Cardiac muscle cell (in vitro differentiated cells and primary cell): ENCODE measurements around the gene TAPT1. TPM values are rescaled to one million over a fixed set of nuclear protein-coding genes. Genes with fewer than 3 reads are reported as not detected.

Experiments used
- DNase-seq, 2 donors: peaks; one replicate each; pipeline versions ENCODE4 v3.0.0 to v3.0.0-alpha.2; 2010 to 2017; ENCODE audit warnings: low read depth in 1 of 2, low spot score in 1 of 2
- H3K27ac ChIP-seq: fragments of 200-600 bp; sonication (generic); 2 replicates; pipeline ENCODE4 v1.5.1; 2016
- H3K27me3 ChIP-seq: fragments of 200-600 bp; sonication (generic); 2 replicates; pipeline ENCODE4 v1.6.0; 2016; ENCODE audit warnings: control low read depth
- H3K36me3 ChIP-seq: fragments of 200-600 bp; sonication (generic); 2 replicates; pipeline ENCODE4 v1.5.1; 2016; ENCODE audit warnings: control low read depth
- H3K4me1 ChIP-seq: fragments of 200-600 bp; sonication (generic); 2 replicates; pipeline ENCODE4 v1.8.1; 2017; ENCODE audit warnings: low read depth, mild to moderate bottlenecking, mixed run types
- H3K4me3 ChIP-seq: fragments of 200-600 bp; sonication (generic); 2 replicates; pipeline ENCODE4 v1.5.1; 2016; ENCODE audit warnings: mild to moderate bottlenecking
- H3K9me3 ChIP-seq: fragments of 200-600 bp; sonication (generic); 2 replicates; pipeline ENCODE4 v1.5.1; 2017; ENCODE audit warnings: low read depth, mild to moderate bottlenecking, control low read depth
- CTCF ChIP-seq: IDR thresholded peaks from 2 replicates; pipeline ENCODE4 v1.5.1; 2012; ENCODE audit warnings: low read depth, mild to moderate bottlenecking, low read length
- polyA plus RNA-seq: library from polyadenylated mRNA; unstranded; fragments of >200 nt; fragmentation: Nextera tagmentation; extraction: Ambion mirVana; gene quantifications from 2 replicates; pipeline ENCODE4 v1.2.1, GENCODE V29; 2016
- total RNA-seq: library from RNA; depleted of rRNA; stranded (reverse); fragments of >200 nt; gene quantifications from 2 replicates; pipeline ENCODE4 v1.2.3, GENCODE V29; 2016

The TAPT1 gene
- total and polyA plus RNA-seq, 2 experiments from 2014 or later, result 9.8 to 16.9 TPM

GRCh38 chr4:16222957-16223527 is 3.2 kb downstream of the TAPT1 start:
- DNase-seq, result peak in 1 of 2 donors; percentile 24
- Histone ChIP-seq H3K27ac (no peak overlapping the region), H3K4me3 (no peak overlapping the region), H3K36me3 (no peaks in the 10 kb centered on the region), H3K27me3 (no peaks in the 10 kb centered on the region), H3K4me1 (peaks cover 21% of the 10 kb centered on the region), H3K9me3 (no peaks in the 10 kb centered on the region)
- no peak for TF ChIP-seq CTCF

GRCh38 chr4:16218950-16219349 is 7.3 kb downstream of the TAPT1 start:
- no peak for TF ChIP-seq CTCF
- H3K9me3 ChIP-seq, result no peaks in the 10 kb centered on the region
- no peak overlapping the region for H3K4me3 ChIP-seq
- H3K4me1 ChIP-seq, result peaks cover 8% of the 10 kb centered on the region
- DNase-seq, result no peak
- H3K27me3 ChIP-seq, result no peaks in the 10 kb centered on the region
- no peak overlapping the region for H3K27ac ChIP-seq
- no peaks in the 10 kb centered on the region for H3K36me3 ChIP-seq

GRCh38 chr4:16217300-16218051 is 8.8 kb downstream of the TAPT1 start:
- Histone ChIP-seq H3K9me3 (no peaks in the 10 kb centered on the region), H3K4me1 (no peaks in the 10 kb centered on the region), H3K4me3 (no peak overlapping the region), H3K36me3 (no peaks in the 10 kb centered on the region), H3K27ac (no peak overlapping the region), H3K27me3 (no peaks in the 10 kb centered on the region)
- TF ChIP-seq CTCF, result no peak
- DNase-seq, result no peak

- DNase-seq, result no peak
- Histone ChIP-seq H3K36me3 (no peaks in the 10 kb centered on the region), H3K4me3 (no peak overlapping the region), H3K4me1 (no peaks in the 10 kb centered on the region), H3K27ac (no peak overlapping the region), H3K9me3 (no peaks in the 10 kb centered on the region), H3K27me3 (no peaks in the 10 kb centered on the region)
- TF ChIP-seq CTCF, result no peak
Measured at GRCh38 chr4:16213121-16213520, 13.2 kb downstream of the TAPT1 start.

GRCh38 chr4:16212138-16212782 is 14.0 kb downstream of the TAPT1 start:
- DNase-seq, result no peak
- no peaks in the 10 kb centered on the region for H3K27me3 ChIP-seq
- TF ChIP-seq CTCF, result no peak
- H3K4me3 ChIP-seq, result no peak overlapping the region
- H3K4me1 ChIP-seq, result no peaks in the 10 kb centered on the region
- H3K36me3 ChIP-seq, result no peaks in the 10 kb centered on the region
- no peaks in the 10 kb centered on the region for H3K9me3 ChIP-seq
- no peak overlapping the region for H3K27ac ChIP-seq
